Peyer's patch (tissue), 4 donors: ENCODE results near the gene ABCA7. TPM values are rescaled to one million over a fixed set of nuclear protein-coding genes. Genes with fewer than 3 reads are reported as not detected.

Source experiments
- DNase-seq, 3 donors: peaks; one replicate each; pipeline ENCODE4 v3.0.0-alpha.2; 2017 to 2019
- H3K27ac ChIP-seq, 4 donors: fragments of 200-600 bp; sonication (generic); one replicate each; pipeline ENCODE4 v1.5.1; 2016 to 2019
- H3K27me3 ChIP-seq, 2 donors: fragments of 200-600 bp; sonication (generic); one replicate each; pipeline ENCODE4 v1.5.1; 2019
- H3K36me3 ChIP-seq, 3 donors: fragments of 200-600 bp; sonication (generic); one replicate each; pipeline ENCODE4 v1.5.1; 2016 to 2019
- H3K4me1 ChIP-seq, 4 donors: fragments of 200-600 bp; sonication (generic); one replicate each; pipeline ENCODE4 v1.5.1; 2016 to 2019
- H3K4me3 ChIP-seq, 4 donors: fragments of 200-600 bp; sonication (generic); 1 replicate in 3 of 4; 2 replicates in 1 of 4; pipeline ENCODE4 v1.5.1; 2016 to 2019; ENCODE audit warnings: mild to moderate bottlenecking in 1 of 4
- H3K9me3 ChIP-seq, 4 donors: fragments of 200-600 bp; sonication (generic); one replicate each; pipeline ENCODE4 v1.5.1; 2016 to 2019; ENCODE audit warnings: mild to moderate bottlenecking in 1 of 4
- POLR2A ChIP-seq, 2 donors: fragments of 450-650 bp; IDR thresholded peaks; one replicate each; pipeline ENCODE4 v1.5.1; 2017; ENCODE audit warnings: antibody characterized with exemption in 2 of 2, mild to moderate bottlenecking in 2 of 2, moderate library complexity in 2 of 2
- total RNA-seq, 4 donors: library from RNA; depleted of rRNA; stranded (reverse); fragments of >200 nt; gene quantifications; one replicate each; pipeline ENCODE4 v1.1.0, GENCODE V29; 2016
- TF ChIP-seq, protein P1 (sequence below), 6 experiments: fragments of 450-650 bp in 4 of 6; fragments of 200-600 bp in 2 of 6; sonication (generic) in 1 of 6; IDR thresholded peaks; one replicate each; pipeline ENCODE4 v1.5.1; 2017 to 2019; ENCODE audit warnings: antibody characterized with exemption in 6 of 6, mild to moderate bottlenecking in 3 of 6, moderate library complexity in 1 of 6

ABCA7 gene
- total RNA-seq, 4 donors from 2014 or later, result 30.1 to 162 (median 72.1) TPM

DNA sequence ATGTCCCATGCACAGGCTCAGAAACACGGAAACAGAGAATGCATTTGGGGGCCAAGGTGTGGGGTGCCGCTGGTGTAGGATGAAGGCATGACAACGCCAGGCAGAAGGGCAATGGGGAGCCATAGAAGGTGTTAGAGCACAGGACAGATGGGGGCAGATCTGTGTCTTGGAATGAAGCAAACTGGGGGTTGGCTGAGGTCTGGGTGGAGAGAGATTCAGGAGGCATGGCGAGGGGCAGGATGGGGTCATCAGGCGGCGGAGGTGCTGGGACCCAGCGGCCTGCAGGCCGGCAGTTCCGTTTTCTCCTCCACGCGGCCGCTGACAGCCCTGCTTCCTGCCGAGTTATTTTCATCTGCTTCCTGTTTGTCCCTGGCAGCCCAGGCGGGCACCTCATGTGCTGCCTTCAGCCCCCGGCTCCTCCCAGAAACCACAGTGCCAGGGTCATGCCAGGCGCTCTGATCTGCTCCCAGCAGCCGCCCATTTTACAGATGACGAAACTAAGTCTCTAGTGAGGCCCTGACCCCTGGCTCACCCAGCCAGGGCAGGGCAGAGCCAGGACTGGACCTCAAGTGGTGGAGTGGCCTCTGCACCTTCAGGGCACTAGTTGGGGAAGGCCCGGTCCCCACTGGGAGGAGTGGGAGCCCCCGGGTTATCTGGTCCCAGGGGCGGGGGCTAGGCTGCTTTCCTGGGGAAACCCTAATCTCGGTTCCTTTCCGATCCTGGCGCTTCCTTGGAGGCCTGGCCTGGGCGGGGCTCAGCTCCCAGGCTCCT lies 29.3 kb downstream of the ABCA7 start:
- H3K27ac ChIP-seq, result peak overlapping the region; percentile 76 to 99 (median 84)
- no peaks in the 10 kb centered on the region for H3K36me3 ChIP-seq
- DNase-seq, result peak in 2 of 3 donors; percentile 89 to 93
- TF ChIP-seq, protein P1, sequence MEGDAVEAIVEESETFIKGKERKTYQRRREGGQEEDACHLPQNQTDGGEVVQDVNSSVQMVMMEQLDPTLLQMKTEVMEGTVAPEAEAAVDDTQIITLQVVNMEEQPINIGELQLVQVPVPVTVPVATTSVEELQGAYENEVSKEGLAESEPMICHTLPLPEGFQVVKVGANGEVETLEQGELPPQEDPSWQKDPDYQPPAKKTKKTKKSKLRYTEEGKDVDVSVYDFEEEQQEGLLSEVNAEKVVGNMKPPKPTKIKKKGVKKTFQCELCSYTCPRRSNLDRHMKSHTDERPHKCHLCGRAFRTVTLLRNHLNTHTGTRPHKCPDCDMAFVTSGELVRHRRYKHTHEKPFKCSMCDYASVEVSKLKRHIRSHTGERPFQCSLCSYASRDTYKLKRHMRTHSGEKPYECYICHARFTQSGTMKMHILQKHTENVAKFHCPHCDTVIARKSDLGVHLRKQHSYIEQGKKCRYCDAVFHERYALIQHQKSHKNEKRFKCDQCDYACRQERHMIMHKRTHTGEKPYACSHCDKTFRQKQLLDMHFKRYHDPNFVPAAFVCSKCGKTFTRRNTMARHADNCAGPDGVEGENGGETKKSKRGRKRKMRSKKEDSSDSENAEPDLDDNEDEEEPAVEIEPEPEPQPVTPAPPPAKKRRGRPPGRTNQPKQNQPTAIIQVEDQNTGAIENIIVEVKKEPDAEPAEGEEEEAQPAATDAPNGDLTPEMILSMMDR (IDR thresholded peaks at IDR 0.05), result peak in 2 of 6 experiments; percentile 14
- TF ChIP-seq POLR2A (IDR thresholded peaks at IDR 0.05), result no peak
- peaks cover 0 to 37% of the 10 kb centered on the region in 2 donors for H3K27me3 ChIP-seq
- peaks cover 0 to 67% (median 46%) of the 10 kb centered on the region in 4 donors for H3K4me1 ChIP-seq
- H3K9me3 ChIP-seq, result no peaks in the 10 kb centered on the region
- H3K4me3 ChIP-seq, result peak overlapping the region; percentile 56 to 75 (median 64)

DNA sequence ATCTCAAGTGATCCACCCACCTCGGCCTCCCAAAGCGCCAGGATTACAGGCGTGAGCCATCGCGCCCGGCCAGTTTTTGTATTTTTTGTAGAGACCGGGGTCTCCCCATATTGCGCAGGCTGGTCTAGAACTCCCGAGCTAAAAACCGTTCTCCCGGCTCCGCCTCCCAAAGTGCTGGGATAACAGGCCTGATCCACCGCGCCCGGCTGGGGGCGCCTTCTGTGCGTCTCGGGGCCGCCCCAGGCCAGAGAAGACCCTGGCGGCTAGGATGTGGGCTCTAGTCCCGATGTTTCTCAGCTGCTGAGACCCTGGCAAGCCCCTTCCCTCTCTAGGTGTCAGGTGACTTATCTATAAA lies 30.6 kb downstream of the ABCA7 start:
- H3K9me3 ChIP-seq, result no peaks in the 10 kb centered on the region
- peaks cover 0 to 37% of the 10 kb centered on the region in 2 donors for H3K27me3 ChIP-seq
- peak overlapping the region in 1 of 4 donors; percentile 99 for H3K27ac ChIP-seq
- no peaks in the 10 kb centered on the region for H3K36me3 ChIP-seq
- no peak overlapping the region for H3K4me3 ChIP-seq
- peaks cover 0 to 64% (median 46%) of the 10 kb centered on the region in 4 donors for H3K4me1 ChIP-seq
- no peak for DNase-seq
- no peak for TF ChIP-seq POLR2A (IDR thresholded peaks at IDR 0.05)
- TF ChIP-seq, protein P1 (IDR thresholded peaks at IDR 0.05), result no peak

GRCh38 chr19:1070931-1071791 lies 31.3 kb downstream of the ABCA7 start:
- TF ChIP-seq POLR2A (IDR thresholded peaks at IDR 0.05), result no peak
- TF ChIP-seq, protein P1 (IDR thresholded peaks at IDR 0.05), result no peak
- H3K36me3 ChIP-seq, result no peaks in the 10 kb centered on the region
- H3K4me3 ChIP-seq, result peak overlapping the region in 2 of 4 donors; percentile 2 to 7
- no peaks in the 10 kb centered on the region for H3K9me3 ChIP-seq
- no peak for DNase-seq
- H3K27ac ChIP-seq, result peak overlapping the region in 1 of 4 donors; percentile 99
- peaks cover 0 to 37% of the 10 kb centered on the region in 2 donors for H3K27me3 ChIP-seq
- H3K4me1 ChIP-seq, result peaks cover 0 to 64% (median 46%) of the 10 kb centered on the region in 4 donors

GRCh38 chr19:1072371-1073015 lies 32.6 kb downstream of the ABCA7 start:
- Histone ChIP-seq H3K4me3 (no peak overlapping the region), H3K36me3 (no peaks in the 10 kb centered on the region), H3K27me3 (peaks cover 0 to 26% of the 10 kb centered on the region in 2 donors), H3K9me3 (no peaks in the 10 kb centered on the region), H3K27ac (peak overlapping the region in 1 of 4 donors; percentile 49), H3K4me1 (peaks cover 0 to 63% (median 42%) of the 10 kb centered on the region in 4 donors)
- no peak for DNase-seq
- TF ChIP-seq, protein P1 (IDR thresholded peaks at IDR 0.05), result no peak
- no peak for TF ChIP-seq POLR2A (IDR thresholded peaks at IDR 0.05)
